ENCODE data around the gene EMC8. TPM values are rescaled to one million over a fixed set of nuclear protein-coding genes. Genes with fewer than 3 reads are reported as not detected.

EMC8 gene
- polyA plus RNA-seq, 10 donors = 16.0 to 23.4 (median 19.6) TPM

DNA sequence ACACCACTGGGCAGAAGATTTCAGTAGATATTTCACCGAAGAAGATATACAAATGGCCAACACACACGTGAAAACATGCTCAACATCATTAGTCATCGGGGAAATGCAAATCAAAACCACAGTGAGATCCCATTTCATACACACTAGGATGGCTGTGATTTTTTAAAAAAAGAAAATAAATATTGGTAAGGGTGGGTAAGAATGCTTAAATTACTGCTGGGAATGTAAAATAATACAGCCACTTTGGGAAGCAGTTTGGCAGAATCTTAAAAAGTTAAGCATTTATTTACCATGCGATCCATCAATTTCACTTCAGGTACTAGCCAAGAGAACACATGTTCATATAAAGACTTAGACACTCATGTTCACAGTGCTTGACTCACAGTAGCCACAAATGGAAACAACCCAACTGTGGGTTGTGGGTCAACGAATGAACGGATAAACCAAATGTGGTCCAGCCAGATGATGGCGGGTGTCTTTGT, 42.0 kb downstream of the EMC8 start:
- peak in 1 of 3 donors; percentile 27 for DNase-seq

DNA sequence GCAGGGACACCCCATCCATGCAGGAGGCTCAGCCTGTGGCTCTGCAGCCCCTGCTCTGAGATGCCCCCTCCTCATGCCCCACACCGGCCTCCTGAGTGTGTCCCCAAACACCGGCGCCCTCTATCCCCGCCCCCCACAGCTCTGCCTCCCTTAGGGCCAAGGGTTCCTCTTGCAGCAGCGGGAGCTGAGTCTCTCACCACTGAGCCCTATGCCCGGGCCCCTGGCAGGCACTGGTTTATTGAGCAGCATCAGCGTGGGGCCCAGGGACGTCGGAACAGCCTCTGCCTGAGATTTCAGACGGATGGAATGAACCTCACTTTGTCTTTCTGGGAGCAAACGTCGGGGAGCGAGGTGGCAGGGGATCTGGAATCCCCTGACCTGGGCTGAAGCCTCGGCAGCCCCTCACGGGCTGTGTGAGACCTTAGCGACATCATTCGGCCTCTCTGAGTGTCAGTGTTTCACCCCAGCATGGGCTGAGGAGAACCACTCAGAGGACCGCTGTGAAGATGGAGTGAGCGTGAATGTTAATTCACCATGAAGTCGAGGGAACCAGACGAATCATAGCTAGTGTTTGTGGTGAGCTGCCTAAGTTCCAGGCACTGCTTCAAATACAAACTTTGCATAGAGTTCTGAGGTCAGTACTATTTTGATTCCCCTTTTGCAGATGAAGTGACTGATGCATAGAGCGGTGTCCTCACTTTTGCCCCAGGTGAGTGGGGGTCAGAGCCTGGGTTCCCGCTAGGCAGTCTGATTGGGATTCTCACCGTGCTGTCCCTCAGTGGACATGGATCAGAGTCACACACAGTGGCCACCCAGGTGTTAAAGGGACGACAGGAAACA, 43.2 kb downstream of the EMC8 start:
- DNase-seq = no peak

DNA sequence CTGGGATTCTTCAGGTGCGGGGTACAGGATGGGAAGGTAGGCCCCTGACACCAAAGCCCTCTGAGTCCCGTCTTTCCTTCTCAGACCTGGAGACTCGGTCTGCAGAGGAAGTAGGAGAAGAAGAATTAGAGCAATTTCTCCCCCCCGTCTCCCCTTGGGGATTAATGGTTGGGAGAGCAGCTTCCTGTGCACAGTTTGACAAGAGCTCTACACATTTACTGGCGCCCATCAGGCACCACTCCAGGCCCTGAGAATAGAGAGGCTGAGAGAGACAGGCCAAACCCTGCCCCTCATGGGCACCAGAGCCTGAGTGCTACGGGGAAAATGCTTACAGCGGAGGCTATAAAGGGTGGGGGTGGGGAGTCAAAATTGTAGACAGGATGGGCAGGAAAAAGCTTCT, 44.9 kb downstream of the EMC8 start:
- no peak for DNase-seq

- DNase-seq = no peak
These were observed 45.4 kb downstream of the EMC8 start for GRCh38 chr16:85753976-85754375.

- no peak for DNase-seq
These were observed 45.8 kb downstream of the EMC8 start for GRCh38 chr16:85753559-85753958.

DNA sequence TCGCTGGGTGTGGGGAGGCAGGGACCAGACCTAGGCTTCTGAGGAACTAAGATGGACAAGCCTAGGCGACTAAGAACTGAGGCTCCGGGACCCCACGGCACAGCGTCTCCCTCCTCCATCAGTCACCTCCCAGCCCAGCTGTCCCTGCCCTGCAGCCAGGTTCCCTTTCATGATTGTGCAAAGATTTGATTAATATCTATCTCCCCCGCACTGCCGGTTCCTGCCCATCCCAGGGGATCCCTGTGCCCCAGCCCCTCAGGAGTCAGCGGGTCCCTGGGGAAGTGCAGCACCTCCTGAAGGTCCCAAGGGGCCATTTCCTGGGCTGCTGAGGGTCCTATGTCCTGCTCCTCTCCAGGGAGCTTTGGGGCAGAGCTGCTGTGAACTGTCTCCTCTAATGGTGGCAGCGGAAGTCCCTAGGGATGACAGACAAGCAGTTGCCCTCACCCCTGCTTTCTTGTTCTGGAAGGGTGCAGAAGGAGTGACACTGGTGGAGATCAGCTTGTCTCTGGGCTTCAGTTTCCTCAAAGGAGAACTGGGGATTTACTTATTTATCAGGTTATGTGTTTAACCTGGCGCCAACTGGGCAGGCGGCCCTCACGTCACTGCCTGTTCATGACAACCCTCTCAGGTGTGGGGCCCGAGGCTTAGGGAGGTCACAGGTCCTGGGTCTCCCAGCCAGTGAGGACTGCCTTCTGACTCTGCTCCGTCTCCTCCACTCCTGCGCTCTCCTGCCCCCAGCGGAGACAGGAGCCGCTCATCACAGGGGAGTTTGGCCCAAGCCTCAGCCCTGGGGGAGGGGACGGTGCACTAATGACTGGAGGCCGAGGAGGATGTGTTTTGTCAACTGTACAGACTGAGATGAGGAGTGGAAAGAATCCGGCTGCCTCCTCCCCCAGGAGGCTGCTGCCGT, 46.6 kb downstream of the EMC8 start:
- peak in 1 of 3 donors; percentile 52 for DNase-seq

DNA sequence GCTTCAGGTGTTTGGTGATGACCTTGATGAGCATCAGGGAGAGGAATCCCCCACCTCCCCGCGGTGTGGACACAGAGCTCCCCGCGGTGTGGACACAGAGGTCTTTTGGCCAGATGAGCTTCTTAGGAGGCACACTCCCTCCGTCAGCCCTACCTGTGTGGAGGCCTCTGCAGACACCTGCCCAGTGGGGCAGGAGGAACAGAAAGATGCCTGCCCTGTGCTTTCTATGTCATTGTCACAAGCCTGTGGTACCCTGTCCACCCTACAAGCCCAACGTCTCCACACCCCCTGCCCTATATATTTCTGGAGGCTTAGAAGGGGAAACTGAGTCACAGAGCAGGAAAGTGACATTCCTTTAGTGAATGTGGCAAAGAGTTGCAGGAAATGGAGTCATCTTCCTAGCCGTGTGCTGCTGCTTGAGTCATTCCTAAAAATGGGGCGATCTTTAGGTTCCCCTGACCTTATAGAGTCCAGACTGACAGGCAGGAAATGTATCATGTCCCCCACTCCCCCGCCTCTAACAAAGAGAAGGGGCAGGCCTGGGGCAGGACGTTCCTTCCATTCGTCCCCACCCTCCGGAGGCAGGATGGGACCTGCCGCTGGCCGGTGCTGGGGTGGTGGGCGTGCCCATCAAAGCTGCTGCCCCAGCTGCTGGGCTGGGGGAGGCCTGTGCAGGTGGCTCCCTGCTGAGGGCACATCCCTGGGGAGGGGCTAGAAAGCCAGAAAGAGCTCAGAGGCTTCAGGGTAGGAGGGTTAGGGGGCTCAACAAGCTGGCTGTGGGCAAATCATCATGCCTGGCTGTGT, 47.4 kb downstream of the EMC8 start:
- DNase-seq = peak in 1 of 3 donors; percentile 22

DNA sequence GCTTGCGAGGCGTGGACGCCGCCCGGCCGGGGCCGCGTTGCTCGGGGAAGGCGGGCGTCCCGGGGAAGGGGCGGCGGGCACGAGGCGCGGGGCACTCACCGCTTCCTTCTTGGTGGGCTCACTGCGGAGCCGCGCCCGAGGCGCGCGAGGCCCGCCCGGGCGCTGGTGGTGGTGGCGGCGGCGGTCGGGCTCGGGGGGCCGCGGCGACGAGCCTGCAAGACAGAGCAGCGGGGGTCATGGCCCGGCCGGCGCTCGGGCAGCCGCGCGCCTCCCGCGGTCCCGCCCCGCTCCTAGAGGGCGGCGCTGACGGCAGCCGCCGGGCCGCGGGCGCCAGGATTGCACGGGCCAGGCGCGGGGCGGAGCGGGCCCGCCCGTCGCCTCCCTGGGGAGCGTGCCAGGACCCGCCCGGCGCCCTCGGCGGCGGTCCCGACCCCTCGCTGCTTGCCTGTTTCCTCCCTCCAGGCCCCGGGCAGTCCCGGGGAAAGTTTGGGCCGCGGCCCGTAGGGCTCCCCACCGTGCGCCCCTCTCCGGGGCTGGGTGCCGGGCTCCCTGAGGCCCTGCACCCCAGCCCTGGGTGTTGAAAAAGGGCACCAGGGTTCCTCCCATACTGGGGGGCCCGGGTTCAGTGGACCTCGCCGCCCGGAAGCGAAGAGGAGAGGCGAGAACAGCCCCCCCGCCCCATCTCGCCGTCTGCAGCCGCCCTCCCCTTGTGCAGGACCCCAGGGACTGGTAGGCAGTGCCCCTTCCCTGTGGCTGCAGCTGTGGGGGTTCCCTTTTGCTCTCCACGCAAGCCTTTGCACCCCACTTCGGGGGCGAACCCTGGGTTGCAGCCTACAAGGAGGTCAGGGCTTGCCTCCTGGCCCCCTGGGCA, 48.3 kb downstream of the EMC8 start, which contains the start of gene C16orf74:
Gene C16orf74, minus strand, starts transcription at position 270 of the 871 bp plus-strand sequence. CDS start 15,879 bp downstream, outside the sequence.
- peak in 1 of 3 donors; percentile 35 for DNase-seq

- peak in 1 of 3 donors; percentile 63 for DNase-seq
These were observed 49.1 kb downstream of the EMC8 start for GRCh38 chr16:85750146-85750826.

DNA sequence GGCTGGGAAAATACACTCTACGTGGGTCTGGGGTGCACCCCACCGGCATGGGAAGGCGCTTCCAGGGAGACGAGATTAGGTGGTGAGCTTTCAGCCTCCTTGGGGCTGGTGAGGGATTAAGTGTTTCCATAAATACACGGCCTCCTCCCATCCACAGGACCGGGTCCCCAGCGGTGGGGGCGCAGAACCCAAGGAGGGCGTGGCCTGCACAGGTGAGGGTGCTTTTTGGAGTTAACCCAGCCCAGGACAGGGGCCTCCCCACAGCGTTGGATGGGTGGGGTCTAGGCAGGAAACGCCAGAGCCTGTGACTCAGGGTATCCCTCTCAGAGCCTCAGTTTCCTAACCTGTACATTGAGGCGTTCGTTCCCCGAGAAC, 49.6 kb downstream of the EMC8 start:
- DNase-seq = no peak

GRCh38 chr16:85746460-85747215, 52.7 kb downstream of the EMC8 start:
- DNase-seq = no peak

DNA sequence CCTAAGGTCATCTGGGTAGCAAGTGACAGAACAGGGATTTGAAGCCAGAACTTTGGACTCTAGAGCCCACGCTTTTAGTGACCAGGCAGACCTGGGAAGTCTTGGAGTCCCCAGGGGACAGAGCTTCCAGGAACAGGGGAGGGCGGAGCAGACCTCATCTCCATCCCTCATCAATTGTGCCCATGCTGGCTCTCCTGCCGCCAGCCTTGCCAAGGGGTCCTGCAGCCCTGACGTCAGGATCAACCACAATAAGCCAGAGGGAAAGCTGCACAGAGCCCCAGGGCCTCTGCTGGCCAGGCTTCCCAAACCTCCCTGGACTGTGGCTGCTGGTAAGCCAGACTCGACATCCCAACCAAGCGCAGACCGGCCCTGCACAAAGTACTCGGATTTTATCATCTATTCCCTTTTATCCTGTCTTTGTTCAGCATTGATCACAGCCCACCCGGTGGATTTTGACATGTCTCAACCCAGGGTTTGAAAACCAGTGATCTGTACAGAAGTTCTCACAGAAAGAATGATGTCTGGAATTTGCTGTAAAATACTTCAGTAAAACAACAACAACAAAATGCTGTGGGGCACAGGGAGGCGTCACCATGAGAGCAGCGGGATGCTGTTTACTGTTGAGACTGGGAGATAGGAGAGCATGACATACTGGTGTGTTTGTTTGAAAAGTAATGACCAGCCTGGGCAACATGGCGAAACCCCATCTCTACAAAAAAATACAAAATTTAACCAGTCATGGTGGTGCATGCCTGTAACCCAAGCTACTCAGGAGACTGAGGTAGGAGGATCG, 60.2 kb downstream of the EMC8 start:
- no peak for DNase-seq

DNA sequence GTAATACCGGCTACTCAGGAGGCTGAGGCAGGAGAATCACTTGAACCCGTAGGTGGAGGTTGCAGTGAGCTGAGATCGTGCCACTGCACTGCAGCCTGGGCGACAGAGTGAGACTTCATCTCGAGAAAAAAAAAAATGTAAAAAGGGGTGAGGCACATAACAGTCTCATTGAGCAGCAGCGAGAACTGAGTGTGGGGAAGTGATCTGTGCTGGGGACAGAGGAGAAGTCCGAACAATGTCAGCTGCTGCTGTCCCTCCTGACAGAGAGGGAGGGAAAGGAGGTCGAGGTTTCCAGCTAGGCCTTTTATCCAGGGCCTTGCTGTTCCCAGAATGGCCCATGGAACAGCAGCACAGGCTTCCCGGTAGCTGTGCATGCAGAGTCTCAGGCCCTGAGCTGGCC, 62.4 kb downstream of the EMC8 start:
- DNase-seq = no peak

GRCh38 chr16:85735946-85736345, 63.4 kb downstream of the EMC8 start:
- no peak for DNase-seq

DNA sequence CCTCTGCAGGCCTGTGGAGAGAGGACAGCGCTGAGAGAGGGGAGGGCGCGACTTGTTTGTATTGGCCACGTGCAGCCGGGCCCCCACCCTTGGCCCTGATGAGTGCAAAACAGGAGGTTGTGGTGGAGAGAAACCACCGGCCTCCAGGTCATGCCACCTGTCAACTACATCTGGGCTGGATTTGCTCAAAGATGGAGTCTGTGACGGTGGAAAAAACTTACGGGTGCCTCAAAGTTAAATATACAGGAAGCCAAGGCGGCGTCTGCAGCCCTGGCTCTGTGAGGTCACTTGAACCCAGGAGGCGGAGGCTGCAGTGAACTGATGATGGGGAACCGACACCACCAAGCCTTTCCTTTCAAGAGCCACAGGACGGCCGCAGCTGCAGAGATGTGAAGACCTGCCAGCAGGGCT, 64.1 kb downstream of the EMC8 start:
- DNase-seq = no peak

GRCh38 chr16:85734311-85735017, 64.9 kb downstream of the EMC8 start:
- DNase-seq = no peak

GRCh38 chr16:85733839-85734170, 65.5 kb downstream of the EMC8 start:
- DNase-seq = no peak

All from muscle of back (tissue), 11 donors.